Naive thymus-derived CD4-positive, alpha-beta T cell (primary cell): ENCODE measurements around the gene PTPRN2. TPM values are rescaled to one million over a fixed set of nuclear protein-coding genes. Genes with fewer than 3 reads are reported as not detected.

Experiments
- ATAC-seq: fragments of 150-1000 bp; cut with Tn5 transposase; 2 replicates; pipeline ENCODE4 v1.10.0; 2021; ENCODE audit warnings: mild to moderate bottlenecking, moderate library complexity
- CTCF ChIA-PET: fragments of 350-600 bp; sonication (Branson Sonifier 250); formaldehyde crosslinking; loops from one replicate; lab custom pipeline; 2021; ENCODE audit warnings: antibody characterized with exemption; lab: Charles Lee
- POLR2A ChIA-PET: fragments of 350-600 bp; sonication (Branson Sonifier 250); formaldehyde crosslinking; loops from one replicate; lab custom pipeline; 2021; ENCODE audit warnings: antibody characterized with exemption, inconsistent platforms; lab: Charles Lee
- DNase-seq, 9 donors: peaks; one replicate each; pipeline versions ENCODE4 v3.0.0 to v3.0.0-alpha.2; 2020 to 2022; ENCODE audit warnings: mixed read lengths in 1 of 9
- H3K27ac ChIP-seq: one replicate; pipeline ENCODE4 v1.7.0; 2013; ENCODE audit warnings: mild to moderate bottlenecking, low read depth, low read length, moderate library complexity
- H3K27me3 ChIP-seq, 2 donors: one replicate each; pipeline ENCODE4 v1.7.0; 2013; ENCODE audit warnings: low read length in 2 of 2, mild to moderate bottlenecking in 2 of 2, moderate library complexity in 2 of 2; ENCODE audit not compliant: control insufficient read depth in 2 of 2, insufficient read depth in 2 of 2
- H3K36me3 ChIP-seq, 3 experiments: 1 replicate in 2 of 3; 2 replicates in 1 of 3; pipeline ENCODE4 v1.7.0; 2013; ENCODE audit warnings: low read length in 3 of 3, mild to moderate bottlenecking in 3 of 3, moderate library complexity in 1 of 3; ENCODE audit not compliant: insufficient read depth in 3 of 3, control insufficient read depth in 2 of 3
- H3K4me1 ChIP-seq, 2 donors: one replicate each; pipeline ENCODE4 v1.7.0; 2013; ENCODE audit warnings: low read length in 2 of 2, mild to moderate bottlenecking in 2 of 2, moderate library complexity in 1 of 2; ENCODE audit not compliant: control insufficient read depth in 2 of 2, insufficient read depth in 2 of 2
- H3K4me3 ChIP-seq: 2 replicates; pipeline ENCODE4 v1.7.0; 2013; ENCODE audit warnings: mild to moderate bottlenecking, low read length
- H3K9me3 ChIP-seq, 3 experiments: 1 replicate in 2 of 3; 2 replicates in 1 of 3; pipeline ENCODE4 v1.7.0; 2013; ENCODE audit warnings: low read length in 3 of 3; ENCODE audit not compliant: control insufficient read depth in 2 of 3
- H3K27ac Mint-ChIP-seq, 9 donors: one replicate each; pipeline ENCODE4 v1.8.0; 2020 to 2022; ENCODE audit warnings: mixed read lengths in 9 of 9, mild to moderate bottlenecking in 8 of 9, moderate library complexity in 5 of 9, inconsistent platforms in 2 of 9
- H3K27me3 Mint-ChIP-seq, 5 donors: one replicate each; pipeline ENCODE4 v1.8.0; 2021 to 2022; ENCODE audit warnings: mixed read lengths in 5 of 5, mild to moderate bottlenecking in 1 of 5
- H3K36me3 Mint-ChIP-seq, 5 donors: one replicate each; pipeline ENCODE4 v1.8.0; 2020 to 2022; ENCODE audit warnings: mixed read lengths in 5 of 5, mild to moderate bottlenecking in 3 of 5, inconsistent platforms in 1 of 5
- H3K4me1 Mint-ChIP-seq, 7 donors: one replicate each; pipeline ENCODE4 v1.8.0; 2020 to 2022; ENCODE audit warnings: mixed read lengths in 7 of 7, mild to moderate bottlenecking in 3 of 7, inconsistent platforms in 1 of 7
- H3K4me3 Mint-ChIP-seq, 10 donors: one replicate each; pipeline ENCODE4 v1.8.0; 2020 to 2022; ENCODE audit warnings: mild to moderate bottlenecking in 10 of 10, mixed read lengths in 10 of 10, moderate library complexity in 6 of 10, inconsistent platforms in 2 of 10
- H3K9me3 Mint-ChIP-seq, 11 donors: one replicate each; pipeline ENCODE4 v1.8.0; 2020 to 2022; ENCODE audit warnings: mixed read lengths in 11 of 11, mild to moderate bottlenecking in 4 of 11, inconsistent platforms in 1 of 11, moderate library complexity in 1 of 11
- intact Hi-C, 2 donors: fragments of 100-400 bp; cut with micrococcal nuclease; formaldehyde crosslinking; loops; one replicate each; pipeline ENCODE4 v1.15.1; 2023
- polyA plus RNA-seq, 2 donors: library from polyadenylated mRNA; unstranded; fragments of 300-500 nt; fragmentation: Illumina TruSeq; gene quantifications; one replicate each; pipeline ENCODE4 v1.2.3, GENCODE V29; 2021
- total RNA-seq, 6 experiments: library from RNA in 5 of 6; stranded (reverse) in 5 of 6; gene quantifications; 1 replicate in 5 of 6; 2 replicates in 1 of 6; pipeline ENCODE4 v1.2.3 and lab custom pipeline; 2021 to 2026

The PTPRN2 gene
- total and polyA plus RNA-seq, 7 experiments from 2014 or later: 0.58 to 2.3 (median 1.4) TPM

DNA sequence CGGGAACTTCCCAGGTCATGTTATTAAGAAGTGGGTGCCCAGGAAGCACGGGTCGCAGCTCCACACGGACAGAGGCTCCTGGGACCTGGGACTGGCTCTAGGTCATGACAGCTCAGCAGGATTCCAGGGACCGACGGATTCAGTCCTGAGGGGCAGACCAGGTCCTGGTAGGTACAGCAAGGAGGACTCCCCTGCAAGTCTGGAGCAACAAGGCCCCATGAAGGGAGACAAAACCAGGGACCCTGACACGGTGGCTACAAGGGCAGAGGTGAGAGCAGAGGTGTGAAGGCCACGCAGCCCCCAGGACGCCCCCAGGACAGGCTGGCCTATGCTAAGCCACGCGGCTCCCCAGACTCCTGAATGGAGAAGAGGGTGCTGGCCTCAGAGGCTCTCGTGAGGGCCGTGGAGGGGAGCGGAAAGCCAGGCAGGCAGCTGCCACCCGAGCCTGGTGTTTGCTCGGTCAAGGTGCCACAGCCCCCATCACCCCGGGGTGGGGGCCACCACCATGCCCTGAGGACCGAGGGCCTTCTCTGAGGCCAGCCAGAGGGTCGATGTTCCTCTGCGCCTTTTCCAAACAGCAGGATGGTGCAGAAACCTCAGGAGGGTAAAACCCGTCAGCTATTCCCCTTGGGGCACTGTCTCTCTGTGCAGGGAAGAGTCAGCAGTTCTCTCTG, 348.9 kb downstream of the PTPRN2 start:
- no peaks in the 10 kb centered on the region for H3K36me3 Mint-ChIP-seq
- H3K27ac Mint-ChIP-seq: no peak overlapping the region
- DNase-seq (no peak), ATAC-seq (no peak)
- intact Hi-C loops: no loop called here
- Histone ChIP-seq H3K4me1 (no peaks in the 10 kb centered on the region), H3K36me3 (no peaks in the 10 kb centered on the region), H3K27me3 (no peaks in the 10 kb centered on the region), H3K4me3 (no peak overlapping the region), H3K9me3 (peaks cover 0 to 3% (median 0%) of the 10 kb centered on the region in 3 experiments), H3K27ac (no peak overlapping the region)
- H3K4me3 Mint-ChIP-seq: no peak overlapping the region
- POLR2A ChIA-PET: no interaction called here
- peaks cover 0 to 3% (median 0%) of the 10 kb centered on the region in 7 donors for H3K4me1 Mint-ChIP-seq
- H3K9me3 Mint-ChIP-seq: peaks cover 0 to 20% (median 9%) of the 10 kb centered on the region in 11 donors
- CTCF ChIA-PET: no interaction called here
- peaks cover 0 to 11% (median 3%) of the 10 kb centered on the region in 5 donors for H3K27me3 Mint-ChIP-seq

DNA sequence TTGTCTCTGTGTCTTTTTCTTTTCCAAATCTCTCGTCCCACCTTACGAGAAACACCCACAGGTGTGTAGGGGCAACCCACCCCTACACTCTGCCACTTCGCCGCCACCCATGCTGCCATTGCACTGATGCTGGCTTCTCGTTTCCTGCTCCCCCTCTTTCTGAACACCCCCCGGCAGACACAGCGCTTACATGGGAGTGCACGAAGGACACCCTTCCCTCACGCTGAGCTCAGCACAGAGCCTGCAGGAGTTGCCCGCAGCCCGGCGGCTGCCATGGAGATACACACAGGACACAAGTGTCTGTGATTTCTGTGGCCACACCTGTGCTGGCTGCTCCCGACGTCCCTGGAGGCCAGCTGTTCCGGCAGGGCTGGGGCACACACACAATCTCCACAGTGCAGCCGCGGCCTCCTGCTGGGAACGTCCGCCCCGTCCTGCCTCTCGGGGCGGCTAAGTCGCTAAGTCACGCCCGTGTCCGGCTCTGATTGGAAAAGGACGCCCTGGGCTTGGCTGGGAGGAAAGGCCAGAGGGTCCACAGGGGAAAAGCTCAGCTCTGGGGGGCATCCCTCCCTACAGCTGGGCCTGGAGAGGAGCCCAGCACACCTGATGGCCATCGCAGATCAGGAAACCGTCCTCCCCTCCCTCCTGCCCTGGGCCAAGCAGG, 349.8 kb downstream of the PTPRN2 start:
- POLR2A ChIA-PET: no interaction called here
- Histone ChIP-seq H3K4me1 (no peaks in the 10 kb centered on the region), H3K27me3 (no peaks in the 10 kb centered on the region), H3K36me3 (no peaks in the 10 kb centered on the region), H3K27ac (no peak overlapping the region), H3K4me3 (no peak overlapping the region), H3K9me3 (peaks cover 0 to 4% (median 0%) of the 10 kb centered on the region in 3 experiments)
- Mint-ChIP-seq H3K4me1 (peaks cover 0 to 3% (median 0%) of the 10 kb centered on the region in 7 donors), H3K36me3 (no peaks in the 10 kb centered on the region), H3K9me3 (peaks cover 3 to 23% (median 9%) of the 10 kb centered on the region in 11 donors), H3K27ac (no peak overlapping the region), H3K4me3 (no peak overlapping the region), H3K27me3 (peaks cover 0 to 5% (median 3%) of the 10 kb centered on the region in 5 donors)
- no peak for ATAC-seq
- intact Hi-C loops: no loop called here
- CTCF ChIA-PET: no interaction called here
- DNase-seq: no peak

DNA sequence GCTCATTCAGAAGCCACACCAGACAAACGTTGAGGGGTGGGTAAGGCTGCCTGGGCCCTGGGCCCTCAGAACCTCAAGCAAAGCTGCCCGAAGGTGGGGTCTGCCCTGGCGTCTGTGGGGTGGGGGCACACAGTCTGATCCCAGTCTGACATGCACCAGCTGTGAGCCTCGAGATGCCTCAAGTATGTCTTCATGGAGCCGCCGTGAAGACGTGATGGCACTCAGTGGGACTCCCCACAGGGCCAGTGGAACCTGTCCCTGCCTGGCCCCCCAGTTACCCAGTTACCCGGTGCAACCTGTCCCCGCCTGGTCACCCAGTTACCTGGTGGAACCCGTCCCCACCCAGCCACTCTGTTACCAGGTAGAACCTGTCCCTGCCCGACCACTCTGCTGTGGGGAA, 351.2 kb downstream of the PTPRN2 start:
- no peak overlapping the region for H3K27ac ChIP-seq
- no peak for ATAC-seq
- H3K27me3 Mint-ChIP-seq: peaks cover 0 to 10% (median 0%) of the 10 kb centered on the region in 5 donors

GRCh38 chr7:158235862-158236261, 351.8 kb downstream of the PTPRN2 start:
- Histone ChIP-seq H3K36me3 (no peaks in the 10 kb centered on the region), H3K9me3 (peaks cover 0 to 4% (median 0%) of the 10 kb centered on the region in 3 experiments), H3K27ac (no peak overlapping the region), H3K4me1 (no peaks in the 10 kb centered on the region), H3K27me3 (no peaks in the 10 kb centered on the region), H3K4me3 (no peak overlapping the region)
- peaks cover 3 to 42% (median 13%) of the 10 kb centered on the region in 11 donors for H3K9me3 Mint-ChIP-seq
- ChIA-PET CTCF (no interaction called here), POLR2A (no interaction called here)
- DNase-seq: no peak
- ATAC-seq: no peak
- H3K36me3 Mint-ChIP-seq: no peaks in the 10 kb centered on the region
- no peak overlapping the region for H3K27ac Mint-ChIP-seq
- H3K27me3 Mint-ChIP-seq: peaks cover 0 to 10% (median 0%) of the 10 kb centered on the region in 5 donors
- intact Hi-C loops: no loop called here
- H3K4me1 Mint-ChIP-seq: peaks cover 0 to 3% (median 0%) of the 10 kb centered on the region in 7 donors
- H3K4me3 Mint-ChIP-seq: no peak overlapping the region

More for the DNA sequence above, 351.2 kb downstream of the PTPRN2 start:
- ChIA-PET CTCF (no interaction called here), POLR2A (no interaction called here)
- no peak overlapping the region for H3K27ac Mint-ChIP-seq
- no peak for DNase-seq
- Histone ChIP-seq H3K4me1 (no peaks in the 10 kb centered on the region), H3K9me3 (peaks cover 0 to 4% (median 0%) of the 10 kb centered on the region in 3 experiments), H3K27me3 (no peaks in the 10 kb centered on the region), H3K36me3 (no peaks in the 10 kb centered on the region), H3K4me3 (no peak overlapping the region)
- no peaks in the 10 kb centered on the region for H3K36me3 Mint-ChIP-seq
- H3K9me3 Mint-ChIP-seq: peaks cover 3 to 36% (median 13%) of the 10 kb centered on the region in 11 donors
- intact Hi-C loops: no loop called here
- H3K4me1 Mint-ChIP-seq: peaks cover 0 to 3% (median 0%) of the 10 kb centered on the region in 7 donors
- no peak overlapping the region for H3K4me3 Mint-ChIP-seq

DNA sequence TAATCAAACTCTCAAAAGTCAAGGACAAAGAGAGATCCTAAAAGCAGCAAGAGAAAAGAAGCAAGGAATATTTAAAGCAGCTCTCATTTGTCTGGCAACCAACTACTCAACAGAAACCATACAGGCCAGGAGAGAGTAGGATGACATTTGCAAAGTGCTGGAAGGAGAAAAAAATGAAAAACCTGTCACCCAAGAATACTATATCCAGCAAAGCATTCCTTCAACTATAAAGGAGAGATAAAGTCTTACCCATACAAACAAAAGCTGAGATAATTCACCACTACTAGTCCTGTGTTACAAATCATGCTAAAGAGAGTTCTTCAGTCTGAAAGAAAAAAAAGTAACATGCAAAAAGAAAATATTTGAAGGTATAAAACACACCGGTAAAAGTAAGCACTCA, 357.7 kb downstream of the PTPRN2 start:
- ChIA-PET CTCF (no interaction called here), POLR2A (no interaction called here)
- no peak for DNase-seq
- no peaks in the 10 kb centered on the region for H3K36me3 ChIP-seq
- Mint-ChIP-seq H3K4me3 (no peak overlapping the region), H3K27me3 (peaks cover 0 to 27% (median 19%) of the 10 kb centered on the region in 5 donors), H3K27ac (no peak overlapping the region), H3K36me3 (peaks cover 0 to 10% (median 0%) of the 10 kb centered on the region in 5 donors), H3K4me1 (no peaks in the 10 kb centered on the region), H3K9me3 (peaks cover 14 to 77% (median 28%) of the 10 kb centered on the region in 11 donors)
- H3K4me3 ChIP-seq: no peak overlapping the region
- no peak for ATAC-seq
- no peaks in the 10 kb centered on the region for H3K4me1 ChIP-seq
- H3K27me3 ChIP-seq: no peaks in the 10 kb centered on the region
- intact Hi-C loops: no loop called here
- no peak overlapping the region for H3K27ac ChIP-seq
- H3K9me3 ChIP-seq: peaks cover 0 to 30% (median 4%) of the 10 kb centered on the region in 3 experiments

GRCh38 chr7:158228986-158229385, 358.6 kb downstream of the PTPRN2 start:
- POLR2A ChIA-PET: no interaction called here
- Mint-ChIP-seq H3K27me3 (peaks cover 0 to 30% (median 22%) of the 10 kb centered on the region in 5 donors), H3K4me3 (no peak overlapping the region), H3K27ac (no peak overlapping the region), H3K9me3 (peaks cover 9 to 70% (median 26%) of the 10 kb centered on the region in 11 donors), H3K4me1 (no peaks in the 10 kb centered on the region), H3K36me3 (peaks cover 0 to 10% (median 0%) of the 10 kb centered on the region in 5 donors)
- intact Hi-C loops: no loop called here
- no peak for ATAC-seq
- H3K9me3 ChIP-seq: peaks cover 0 to 29% (median 4%) of the 10 kb centered on the region in 3 experiments
- no peaks in the 10 kb centered on the region for H3K36me3 ChIP-seq
- no peak for DNase-seq
- H3K27ac ChIP-seq: no peak overlapping the region
- no peaks in the 10 kb centered on the region for H3K4me1 ChIP-seq
- no peak overlapping the region for H3K4me3 ChIP-seq
- CTCF ChIA-PET: no interaction called here
- no peaks in the 10 kb centered on the region for H3K27me3 ChIP-seq
